ENCODE data around the gene PRKCA.
A peak's percentile ranks its signal among the peaks of the same experiment; 100 is the strongest.

The PRKCA gene

GRCh38 chr17:66308856-66309255 is 6.4 kb downstream of the PRKCA start:
- Histone ChIP-seq H2AFZ (ENCODE audit: low read length) (no peak overlapping the region), H3K9me2 (replicated peaks; ENCODE audit: low read depth, low read length) (no peaks in the 10 kb centered on the region), H4K20me1 (ENCODE audit: insufficient read depth, low read length, poor library complexity, severe bottlenecking) (no peaks in the 10 kb centered on the region), H3K4me3 (ENCODE audit: low read length, poor library complexity, severe bottlenecking) (no peak overlapping the region), H3K79me2 (ENCODE audit: insufficient read depth, low read length) (peaks cover 5% of the 10 kb centered on the region; the same call in 1 of the 2 replicates), H3K4me2 (ENCODE audit: low read depth, low read length, poor library complexity, severe bottlenecking) (no peak overlapping the region), H3K36me3 (ENCODE audit: insufficient read depth, low read length) (no peaks in the 10 kb centered on the region), H3K4me1 (ENCODE audit: insufficient read depth, low read length, poor library complexity, severe bottlenecking) (peaks cover 5% of the 10 kb centered on the region), H3F3A (ENCODE audit: low read depth) (no peaks in the 10 kb centered on the region; the same call in 1 of the 2 replicates), H3K9ac (ENCODE audit: low read depth, low read length, poor library complexity, severe bottlenecking) (no peak overlapping the region), H3K27me3 (ENCODE audit: insufficient read depth, low read length, poor library complexity, severe bottlenecking) (no peaks in the 10 kb centered on the region), H3K9me3 (ENCODE audit: insufficient read depth, low read depth, low read length) (no peaks in the 10 kb centered on the region)
- TF ChIP-seq EZH2phosphoT487 (IDR thresholded peaks at IDR 0.05; ENCODE audit: borderline replicate concordance) (no peak), CTCF (conservative IDR thresholded peaks at IDR 0.05; ENCODE audit: low read length) (no peak)

- Histone ChIP-seq H3F3A (ENCODE audit: low read depth) (no peaks in the 10 kb centered on the region; the same call in 1 of the 2 replicates), H3K79me2 (ENCODE audit: insufficient read depth, low read length) (no peaks in the 10 kb centered on the region), H3K9me2 (replicated peaks; ENCODE audit: low read depth, low read length) (no peaks in the 10 kb centered on the region), H3K9ac (ENCODE audit: low read depth, low read length, poor library complexity, severe bottlenecking) (no peak overlapping the region), H3K4me1 (ENCODE audit: insufficient read depth, low read length, poor library complexity, severe bottlenecking) (peaks cover under 1% of the 10 kb centered on the region), H2AFZ (ENCODE audit: low read length) (no peak overlapping the region), H3K4me2 (ENCODE audit: low read depth, low read length, poor library complexity, severe bottlenecking) (no peak overlapping the region), H3K36me3 (ENCODE audit: insufficient read depth, low read length) (no peaks in the 10 kb centered on the region), H4K20me1 (ENCODE audit: insufficient read depth, low read length, poor library complexity, severe bottlenecking) (no peaks in the 10 kb centered on the region), H3K4me3 (ENCODE audit: low read length, poor library complexity, severe bottlenecking) (no peak overlapping the region), H3K9me3 (ENCODE audit: insufficient read depth, low read depth, low read length) (no peaks in the 10 kb centered on the region), H3K27me3 (ENCODE audit: insufficient read depth, low read length, poor library complexity, severe bottlenecking) (no peaks in the 10 kb centered on the region)
- TF ChIP-seq EZH2phosphoT487 (IDR thresholded peaks at IDR 0.05; ENCODE audit: borderline replicate concordance) (no peak), CTCF (conservative IDR thresholded peaks at IDR 0.05; ENCODE audit: low read length) (no peak)
These were observed 7.4 kb downstream of the PRKCA start for GRCh38 chr17:66309793-66310192.

- Histone ChIP-seq H3F3A (ENCODE audit: low read depth) (no peaks in the 10 kb centered on the region), H3K9me3 (ENCODE audit: insufficient read depth, low read depth, low read length) (no peaks in the 10 kb centered on the region), H3K79me2 (ENCODE audit: insufficient read depth, low read length) (no peaks in the 10 kb centered on the region), H3K4me1 (ENCODE audit: insufficient read depth, low read length, poor library complexity, severe bottlenecking) (no peaks in the 10 kb centered on the region), H3K36me3 (ENCODE audit: insufficient read depth, low read length) (no peaks in the 10 kb centered on the region), H3K4me2 (ENCODE audit: low read depth, low read length, poor library complexity, severe bottlenecking) (no peak overlapping the region), H3K27me3 (ENCODE audit: insufficient read depth, low read length, poor library complexity, severe bottlenecking) (no peaks in the 10 kb centered on the region), H3K4me3 (ENCODE audit: low read length, poor library complexity, severe bottlenecking) (no peak overlapping the region), H3K9ac (ENCODE audit: low read depth, low read length, poor library complexity, severe bottlenecking) (no peak overlapping the region), H2AFZ (ENCODE audit: low read length) (no peak overlapping the region), H3K9me2 (replicated peaks; ENCODE audit: low read depth, low read length) (no peaks in the 10 kb centered on the region), H4K20me1 (ENCODE audit: insufficient read depth, low read length, poor library complexity, severe bottlenecking) (no peaks in the 10 kb centered on the region)
- TF ChIP-seq CTCF (conservative IDR thresholded peaks at IDR 0.05; ENCODE audit: low read length) (peak; percentile 40; the same call in 1 of the 2 replicates), EZH2phosphoT487 (IDR thresholded peaks at IDR 0.05; ENCODE audit: borderline replicate concordance) (no peak)
These were observed 8.2 kb downstream of the PRKCA start for GRCh38 chr17:66310528-66311148.
